Gastroesophageal sphincter (tissue), 3 donors: Measurements from ENCODE around the gene PLXDC1.

Source experiments
- CTCF ChIP-seq, 4 experiments: fragments of 200-600 bp in 2 of 4; fragments of 450-650 bp in 2 of 4; sonication (generic) in 1 of 4; IDR thresholded peaks; one replicate each; pipeline ENCODE4 v1.5.1; 2017 to 2019; ENCODE audit warnings: antibody characterized with exemption in 4 of 4, mild to moderate bottlenecking in 2 of 4, moderate library complexity in 2 of 4
- POLR2A ChIP-seq, 2 donors: fragments of 450-650 bp; IDR thresholded peaks; one replicate each; pipeline ENCODE4 v1.6.1; 2017; ENCODE audit warnings: antibody characterized with exemption in 2 of 2, mild to moderate bottlenecking in 2 of 2, moderate library complexity in 1 of 2

GRCh38 chr17:39139161-39139511, 12.3 kb downstream of the PLXDC1 start:
- TF ChIP-seq POLR2A (IDR thresholded peaks at IDR 0.05): no peak
- TF ChIP-seq CTCF (IDR thresholded peaks at IDR 0.05): no peak
